NB4 (cell line): ENCODE results near the gene PNP.
"Not testable (repeated sequence)": the region's sequence is repeated elsewhere in the genome, so short reads cannot be mapped to it uniquely, and the experiment has no call there.

Experiments used
- DNase-seq: peaks from one replicate; pipeline ENCODE4 v3.0.0; 2010; ENCODE audit warnings: low read depth
- H3K4me3 ChIP-seq: one replicate; pipeline ENCODE4 v1.5.1; 2011; ENCODE audit warnings: mild to moderate bottlenecking, low read depth, low read length, moderate library complexity
- CTCF ChIP-seq: IDR thresholded peaks from one replicate; pipeline ENCODE4 v1.5.1; 2012; ENCODE audit warnings: low read depth, low read length
- MAX ChIP-seq: IDR thresholded peaks from 2 replicates; pipeline ENCODE4 v1.6.1; 2011; ENCODE audit warnings: low read depth, low read length
- MYC ChIP-seq: IDR thresholded peaks from 2 replicates; pipeline ENCODE4 v1.6.1; 2011; ENCODE audit warnings: low read depth, low read length
- POLR2A ChIP-seq: IDR thresholded peaks from 2 replicates; pipeline ENCODE4 v1.6.1; 2011; ENCODE audit warnings: mild to moderate bottlenecking; ENCODE audit not compliant: insufficient read length; ENCODE audit errors: extremely low read depth

Gene PNP

GRCh38 chr14:20499108-20499507, 29.9 kb downstream of the PNP start:
- TF ChIP-seq CTCF (no peak), MYC (peak; percentile 48), MAX (peak; percentile 58), POLR2A (peak; percentile 50)
- peak; percentile 86 for DNase-seq
- no peak overlapping the region for H3K4me3 ChIP-seq

DNA sequence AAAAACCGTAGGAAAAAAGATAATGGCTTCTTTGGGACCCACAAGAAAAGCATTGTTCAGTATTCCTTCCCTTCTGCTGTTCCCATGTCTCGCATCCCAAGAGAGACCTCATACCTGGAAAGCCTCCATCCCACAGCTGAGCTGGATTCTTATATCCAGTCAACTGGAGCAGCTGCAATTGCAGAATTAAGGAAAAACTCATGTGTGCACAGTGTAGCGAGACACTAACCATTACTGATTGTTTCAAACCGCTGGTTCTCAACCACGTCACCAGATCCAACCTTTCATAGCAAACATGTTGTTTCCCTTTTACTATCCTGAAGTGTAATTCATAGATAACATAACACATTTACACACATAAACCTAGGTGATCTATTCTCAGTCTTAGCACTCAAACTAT, 30.7 kb downstream of the PNP start:
- TF ChIP-seq MYC: no peak
- no peak for TF ChIP-seq POLR2A
- TF ChIP-seq MAX: no peak
- TF ChIP-seq CTCF: no peak
- no peak for DNase-seq
- no peak overlapping the region for H3K4me3 ChIP-seq

GRCh38 chr14:20501346-20501745, 32.1 kb downstream of the PNP start:
- no peak overlapping the region for H3K4me3 ChIP-seq
- DNase-seq: no peak
- no peak for TF ChIP-seq MAX
- no peak for TF ChIP-seq POLR2A
- TF ChIP-seq MYC: no peak
- no peak for TF ChIP-seq CTCF

DNA sequence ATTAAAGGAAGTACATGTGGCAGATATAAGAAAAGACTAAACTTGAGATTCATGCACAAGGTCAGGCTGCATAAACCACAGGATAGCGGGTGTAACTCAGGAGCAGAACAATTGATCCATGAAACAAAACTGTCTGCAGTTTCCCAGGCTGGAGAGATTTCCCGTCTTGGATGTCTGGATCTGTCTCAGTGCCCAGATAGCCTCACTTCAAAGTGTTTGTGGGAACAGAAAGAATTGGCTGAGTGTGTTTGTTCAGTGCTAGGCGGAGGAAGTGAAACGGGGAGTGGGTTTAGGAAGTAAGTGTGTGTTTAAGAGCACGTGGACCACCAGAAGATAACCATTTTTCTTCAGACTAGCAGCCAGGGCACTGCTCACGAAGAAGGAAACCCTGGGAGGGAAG, 34.7 kb downstream of the PNP start:
- no peak for TF ChIP-seq MYC
- TF ChIP-seq POLR2A: no peak
- no peak for TF ChIP-seq MAX
- no peak for TF ChIP-seq CTCF
- H3K4me3 ChIP-seq: no peak overlapping the region
- no peak for DNase-seq

GRCh38 chr14:20506276-20506675, 37.1 kb downstream of the PNP start:
- not testable (repeated sequence) for DNase-seq, H3K4me3 ChIP-seq

DNA sequence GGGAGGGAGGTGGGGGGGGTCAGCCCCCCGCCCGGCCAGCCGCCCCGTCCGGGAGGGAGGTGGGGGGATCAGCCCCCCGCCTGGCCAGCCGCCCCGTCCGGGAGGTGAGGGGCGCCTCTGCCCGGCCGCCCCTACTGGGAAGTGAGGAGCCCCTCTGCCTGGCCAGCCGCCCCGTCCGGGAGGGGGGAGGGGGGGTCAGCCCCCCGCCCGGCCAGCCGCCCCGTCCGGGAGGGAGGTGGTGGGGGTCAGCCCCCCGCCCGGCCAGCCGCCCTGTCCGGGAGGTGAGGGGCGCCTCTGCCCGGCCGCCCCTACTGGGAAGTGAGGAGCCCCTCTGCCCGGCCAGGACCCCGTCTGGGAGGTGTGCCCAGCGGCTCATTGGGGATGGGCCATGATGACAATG, 37.5 kb downstream of the PNP start:
- not testable (repeated sequence) for H3K4me3 ChIP-seq, DNase-seq

- H3K4me3 ChIP-seq, DNase-seq: not testable (repeated sequence)
Measured at GRCh38 chr14:20507537-20507936, 38.3 kb downstream of the PNP start.

- no peak overlapping the region for H3K4me3 ChIP-seq
- TF ChIP-seq CTCF: no peak
- no peak for TF ChIP-seq MYC
- no peak for TF ChIP-seq POLR2A
- no peak for TF ChIP-seq MAX
- DNase-seq: no peak
Measured at GRCh38 chr14:20508367-20508766, 39.2 kb downstream of the PNP start.
